HepG2 (cell line): ENCODE data around the gene TMEM114. TPM values are rescaled to one million over a fixed set of nuclear protein-coding genes. Genes with fewer than 3 reads are reported as not detected.
A peak's percentile ranks its signal among the peaks of the same experiment; 100 is the strongest.

Experiments used
- ATAD3A ChIP-seq: sonication (generic); formaldehyde crosslinking; IDR thresholded peaks from 2 replicates; pipeline ENCODE4 v1.4.0; 2020; ENCODE audit warnings: missing genetic modification reagents
- ATF7-NPFF ChIP-seq: sonication (generic); formaldehyde crosslinking; IDR thresholded peaks from 2 replicates; pipeline ENCODE4 v1.8.1; 2023; ENCODE audit warnings: mild to moderate bottlenecking, low read depth, missing genetic modification reagents, moderate library complexity
- BRCA1 ChIP-seq: sonication (generic); formaldehyde crosslinking; IDR thresholded peaks from 2 replicates; pipeline ENCODE4 v1.4.0; 2020; ENCODE audit warnings: missing genetic modification reagents
- CEBPB ChIP-seq: IDR thresholded peaks from 2 replicates; pipeline ENCODE4 v1.6.1; 2011; ENCODE audit warnings: low read depth, low read length, improper control_type of control experiment, borderline replicate concordance
- GPBP1L1 ChIP-seq: sonication (generic); formaldehyde crosslinking; IDR thresholded peaks from 2 replicates; pipeline ENCODE4 v1.5.0; 2020; ENCODE audit warnings: mild to moderate bottlenecking, missing genetic modification reagents
- HIVEP1 ChIP-seq: sonication (generic); formaldehyde crosslinking; IDR thresholded peaks from 2 replicates; pipeline ENCODE4 v1.4.0; 2020; ENCODE audit warnings: mild to moderate bottlenecking, missing genetic modification reagents
- HOMEZ ChIP-seq: IDR thresholded peaks from 2 replicates; pipeline ENCODE4 v1.6.1; 2016; ENCODE audit warnings: low read depth
- IRF2 ChIP-seq: IDR thresholded peaks from 2 replicates; pipeline ENCODE4 v1.6.1; 2018; ENCODE audit warnings: missing genetic modification reagents, missing compliant biosample characterization
- IRF9 ChIP-seq: sonication (generic); formaldehyde crosslinking; IDR thresholded peaks from 2 replicates; pipeline ENCODE4 v1.8.0; 2022; ENCODE audit warnings: missing genetic modification reagents, mild to moderate bottlenecking, borderline replicate concordance
- MED13 ChIP-seq: sonication (generic); formaldehyde crosslinking; IDR thresholded peaks from 2 replicates; pipeline ENCODE4 v1.5.0; 2020; ENCODE audit warnings: missing genetic modification reagents
- NFKB2 ChIP-seq: sonication (generic); formaldehyde crosslinking; IDR thresholded peaks from 2 replicates; pipeline ENCODE4 v1.4.0; 2020; ENCODE audit warnings: missing genetic modification reagents, borderline replicate concordance
- NR2F1 ChIP-seq, 2 experiments: fragments of 450-650 bp in 1 of 2; formaldehyde crosslinking in 1 of 2; IDR thresholded peaks; 2 replicates each; pipeline versions ENCODE4 v1.5.0 to v1.6.1; 2016 to 2020; ENCODE audit warnings: mild to moderate bottlenecking in 1 of 2, missing compliant biosample characterization in 1 of 2, missing genetic modification reagents in 1 of 2, moderate library complexity in 1 of 2
- RARA ChIP-seq: IDR thresholded peaks from 2 replicates; pipeline ENCODE4 v1.6.1; 2016; ENCODE audit warnings: missing genetic modification reagents, missing compliant biosample characterization
- TP53 ChIP-seq: sonication (generic); formaldehyde crosslinking; conservative IDR thresholded peaks from 2 replicates; pipeline ENCODE4 v1.4.0; 2020; ENCODE audit warnings: missing genetic modification reagents
- ZBTB1 ChIP-seq: sonication (generic); formaldehyde crosslinking; IDR thresholded peaks from 2 replicates; pipeline ENCODE4 v1.4.0; 2020; ENCODE audit warnings: missing genetic modification reagents, borderline replicate concordance
- ZNF230 ChIP-seq: sonication (generic); formaldehyde crosslinking; IDR thresholded peaks from 2 replicates; pipeline ENCODE4 v1.4.0; 2020; ENCODE audit warnings: mild to moderate bottlenecking, missing genetic modification reagents
- ZNF550 ChIP-seq: sonication (generic); formaldehyde crosslinking; IDR thresholded peaks from 2 replicates; pipeline ENCODE4 v1.4.0; 2020; ENCODE audit warnings: mild to moderate bottlenecking, missing genetic modification reagents, borderline replicate concordance
- ZNF672 ChIP-seq: sonication (generic); formaldehyde crosslinking; IDR thresholded peaks from 2 replicates; pipeline ENCODE4 v1.8.1; 2022; ENCODE audit warnings: missing genetic modification reagents
- ZNF691 ChIP-seq: sonication (generic); formaldehyde crosslinking; IDR thresholded peaks from 2 replicates; pipeline ENCODE4 v1.4.0; 2020; ENCODE audit warnings: missing genetic modification reagents, low read depth, mild to moderate bottlenecking, borderline replicate concordance
- ZNF761 ChIP-seq: sonication (generic); formaldehyde crosslinking; conservative IDR thresholded peaks from 2 replicates; pipeline ENCODE4 v1.4.0; 2020; ENCODE audit warnings: mild to moderate bottlenecking, missing genetic modification reagents
- polyA plus RNA-seq, 8 experiments: library from polyadenylated mRNA; depleted of rRNA in 3 of 8; stranded (reverse) in 7 of 8; unstranded in 1 of 8; fragments of >200 nt; fragmentation: Illumina TruSeq in 4 of 8; extraction: Trizol in 4 of 8; gene quantifications; 2 replicates each; pipeline versions ENCODE4 v1.2.1 to v1.2.3, GENCODE V29; 2011 to 2016; ENCODE audit warnings: low read depth in 4 of 8, missing spikeins in 1 of 8, mixed read lengths in 1 of 8; ENCODE audit not compliant: insufficient read depth in 1 of 8
- total RNA-seq, 5 experiments: library from RNA; depleted of rRNA; stranded (reverse); fragments of >200 nt; fragmentation: Illumina TruSeq; extraction: Trizol; gene quantifications; 2 replicates each; pipeline ENCODE4 v1.2.3, GENCODE V29; 2016; ENCODE audit warnings: low read depth in 1 of 5
- TF ChIP-seq, protein P1 (sequence below): sonication (generic); formaldehyde crosslinking; IDR thresholded peaks from 2 replicates; pipeline ENCODE4 v1.5.0; 2020; ENCODE audit warnings: mild to moderate bottlenecking, missing genetic modification reagents, moderate library complexity
- TF ChIP-seq, protein P2 (sequence below): IDR thresholded peaks from 2 replicates; pipeline ENCODE4 v1.6.1; 2018; ENCODE audit warnings: missing genetic modification reagents

Gene TMEM114
- total and polyA plus RNA-seq, 2 of the 13 experiments (the other 11 are each of a cell fraction or from before 2014, with no cell fraction given): not detected

DNA sequence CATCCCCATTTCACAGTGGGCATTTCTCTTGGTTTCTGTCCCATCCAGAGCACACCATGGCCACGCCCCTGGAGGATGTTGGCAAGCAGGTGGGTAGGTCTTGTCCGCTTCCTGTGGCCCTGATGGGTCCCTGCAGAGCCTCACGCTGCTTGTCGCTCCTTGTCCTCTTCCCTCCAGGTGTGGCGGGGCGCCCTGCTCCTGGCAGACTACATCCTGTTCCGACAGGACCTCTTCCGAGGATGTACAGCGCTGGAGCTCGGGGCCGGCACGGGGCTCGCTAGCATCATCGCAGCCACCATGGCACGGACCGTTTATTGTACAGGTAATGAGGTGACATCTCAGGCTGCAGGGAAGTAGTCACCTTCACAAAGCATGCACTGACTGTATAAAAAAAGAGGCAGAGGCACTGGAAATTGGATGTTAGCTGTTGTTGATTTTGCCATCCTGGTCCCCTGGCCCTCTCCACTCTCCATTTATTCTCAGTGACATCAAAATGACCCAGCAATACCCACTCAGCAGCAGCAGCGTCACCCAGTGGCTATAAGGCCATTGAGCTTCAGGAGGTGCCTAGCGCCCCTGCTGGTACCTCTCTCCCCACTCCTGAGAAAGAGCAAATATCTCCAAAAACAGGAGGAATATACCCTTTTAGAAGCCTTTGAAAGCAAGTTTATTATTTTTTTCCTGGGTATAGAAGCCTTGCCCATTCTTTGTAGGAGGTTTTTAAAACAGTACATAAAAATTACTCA, 44.9 kb upstream of the TMEM114 start (continued):
- TF ChIP-seq ZNF691 (CRISPR knock-in tag) (0 out of 2 replicates have a peak, but pooled peaks have one; percentile 40), CEBPB (no peak), RARA (CRISPR knock-in tag) (no peak), TP53 (CRISPR knock-in tag) (no peak), BRCA1 (CRISPR knock-in tag) (no peak), ZNF550 (CRISPR knock-in tag) (0 out of 2 replicates have a peak, but pooled peaks have one; percentile 42), NR2F1 (CRISPR knock-in tag; IDR thresholded peaks at IDR 0.05) (no peak), ATF7-NPFF (no peak), HOMEZ (CRISPR knock-in tag) (0 out of 2 replicates have a peak, but pooled peaks have one; percentile 46), ZBTB1 (CRISPR knock-in tag) (no peak), ATAD3A (CRISPR knock-in tag) (no peak), IRF9 (CRISPR knock-in tag) (no peak), GPBP1L1 (CRISPR knock-in tag) (no peak), ZNF672 (no peak), HIVEP1 (CRISPR knock-in tag) (no peak), MED13 (CRISPR knock-in tag) (no peak), IRF2 (CRISPR knock-in tag) (no peak), NFKB2 (CRISPR knock-in tag) (peak; percentile 24; the same call in 1 of the 2 replicates), ZNF230 (CRISPR knock-in tag) (no peak), ZNF761 (CRISPR knock-in tag) (no peak)
- TF ChIP-seq, protein P1, sequence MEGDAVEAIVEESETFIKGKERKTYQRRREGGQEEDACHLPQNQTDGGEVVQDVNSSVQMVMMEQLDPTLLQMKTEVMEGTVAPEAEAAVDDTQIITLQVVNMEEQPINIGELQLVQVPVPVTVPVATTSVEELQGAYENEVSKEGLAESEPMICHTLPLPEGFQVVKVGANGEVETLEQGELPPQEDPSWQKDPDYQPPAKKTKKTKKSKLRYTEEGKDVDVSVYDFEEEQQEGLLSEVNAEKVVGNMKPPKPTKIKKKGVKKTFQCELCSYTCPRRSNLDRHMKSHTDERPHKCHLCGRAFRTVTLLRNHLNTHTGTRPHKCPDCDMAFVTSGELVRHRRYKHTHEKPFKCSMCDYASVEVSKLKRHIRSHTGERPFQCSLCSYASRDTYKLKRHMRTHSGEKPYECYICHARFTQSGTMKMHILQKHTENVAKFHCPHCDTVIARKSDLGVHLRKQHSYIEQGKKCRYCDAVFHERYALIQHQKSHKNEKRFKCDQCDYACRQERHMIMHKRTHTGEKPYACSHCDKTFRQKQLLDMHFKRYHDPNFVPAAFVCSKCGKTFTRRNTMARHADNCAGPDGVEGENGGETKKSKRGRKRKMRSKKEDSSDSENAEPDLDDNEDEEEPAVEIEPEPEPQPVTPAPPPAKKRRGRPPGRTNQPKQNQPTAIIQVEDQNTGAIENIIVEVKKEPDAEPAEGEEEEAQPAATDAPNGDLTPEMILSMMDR (CRISPR knock-in tag): peak; percentile 71
- TF ChIP-seq, protein P2, sequence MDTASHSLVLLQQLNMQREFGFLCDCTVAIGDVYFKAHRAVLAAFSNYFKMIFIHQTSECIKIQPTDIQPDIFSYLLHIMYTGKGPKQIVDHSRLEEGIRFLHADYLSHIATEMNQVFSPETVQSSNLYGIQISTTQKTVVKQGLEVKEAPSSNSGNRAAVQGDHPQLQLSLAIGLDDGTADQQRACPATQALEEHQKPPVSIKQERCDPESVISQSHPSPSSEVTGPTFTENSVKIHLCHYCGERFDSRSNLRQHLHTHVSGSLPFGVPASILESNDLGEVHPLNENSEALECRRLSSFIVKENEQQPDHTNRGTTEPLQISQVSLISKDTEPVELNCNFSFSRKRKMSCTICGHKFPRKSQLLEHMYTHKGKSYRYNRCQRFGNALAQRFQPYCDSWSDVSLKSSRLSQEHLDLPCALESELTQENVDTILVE (CRISPR knock-in tag): no peak
